HepG2 (cell line): ENCODE data around the gene SCP2. TPM values are rescaled to one million over a fixed set of nuclear protein-coding genes. Genes with fewer than 3 reads are reported as not detected.

Source experiments
- HNF4A ChIP-seq: sonication (generic); formaldehyde crosslinking; IDR thresholded peaks from 2 replicates; pipeline ENCODE4 v1.4.0; 2020; ENCODE audit warnings: missing genetic modification reagents
- HNRNPK ChIP-seq: fragments of 200-400 bp; formaldehyde crosslinking; IDR thresholded peaks from 2 replicates; pipeline ENCODE4 v1.6.1; 2018; ENCODE audit warnings: low read length, low read depth, moderate library complexity, mild to moderate bottlenecking; ENCODE audit not compliant: poor library complexity, severe bottlenecking
- NAIF1 ChIP-seq: sonication (generic); formaldehyde crosslinking; IDR thresholded peaks from 2 replicates; pipeline ENCODE4 v1.5.0; 2020; ENCODE audit warnings: mild to moderate bottlenecking, missing genetic modification reagents, borderline replicate concordance
- NFYC ChIP-seq: IDR thresholded peaks from 2 replicates; pipeline ENCODE4 v1.6.1; 2016; ENCODE audit warnings: missing genetic modification reagents, missing compliant biosample characterization
- RCOR2 ChIP-seq: IDR thresholded peaks from 2 replicates; pipeline ENCODE4 v1.6.1; 2016; ENCODE audit warnings: missing biosample characterization, missing genetic modification reagents
- TCF12 ChIP-seq, 2 experiments: fragments of 450-650 bp in 1 of 2; sonication (generic) in 1 of 2; formaldehyde crosslinking in 1 of 2; IDR thresholded peaks; 2 replicates each; pipeline versions ENCODE4 v1.6.1 to v1.8.0; 2017 to 2022; ENCODE audit warnings: antibody characterized with exemption in 1 of 2, mild to moderate bottlenecking in 1 of 2, missing genetic modification reagents in 1 of 2, moderate library complexity in 1 of 2
- TP53 ChIP-seq: sonication (generic); formaldehyde crosslinking; conservative IDR thresholded peaks from 2 replicates; pipeline ENCODE4 v1.4.0; 2020; ENCODE audit warnings: missing genetic modification reagents
- U2AF2 ChIP-seq: fragments of 200-400 bp; formaldehyde crosslinking; IDR thresholded peaks from 2 replicates; pipeline ENCODE4 v1.6.1; 2017; ENCODE audit warnings: low read depth, mild to moderate bottlenecking, low read length
- ZMYM3 ChIP-seq: sonication (generic); formaldehyde crosslinking; IDR thresholded peaks from 2 replicates; pipeline ENCODE4 v1.5.1; 2020; ENCODE audit warnings: mild to moderate bottlenecking, missing genetic modification reagents
- ZNF292 ChIP-seq: sonication (generic); formaldehyde crosslinking; IDR thresholded peaks from 2 replicates; pipeline ENCODE4 v1.8.1; 2022; ENCODE audit warnings: mild to moderate bottlenecking, low read depth, missing genetic modification reagents, borderline replicate concordance
- ZNF329 ChIP-seq: sonication (generic); formaldehyde crosslinking; IDR thresholded peaks from 2 replicates; pipeline ENCODE4 v1.9.0; 2021; ENCODE audit warnings: low read depth, mild to moderate bottlenecking, missing genetic modification reagents
- ZNF564 ChIP-seq: sonication (generic); formaldehyde crosslinking; IDR thresholded peaks from 2 replicates; pipeline ENCODE4 v1.8.1; 2023; ENCODE audit warnings: mild to moderate bottlenecking, missing genetic modification reagents
- ZNF773 ChIP-seq: sonication (generic); formaldehyde crosslinking; IDR thresholded peaks from 2 replicates; pipeline ENCODE4 v1.4.0; 2020; ENCODE audit warnings: missing genetic modification reagents, borderline replicate concordance
- ZNF776 ChIP-seq: sonication (generic); formaldehyde crosslinking; IDR thresholded peaks from 2 replicates; pipeline ENCODE4 v1.4.0; 2020; ENCODE audit warnings: mild to moderate bottlenecking, missing genetic modification reagents
- ZNF781 ChIP-seq: sonication (generic); formaldehyde crosslinking; IDR thresholded peaks from 2 replicates; pipeline ENCODE4 v1.5.1; 2020; ENCODE audit warnings: borderline replicate concordance, mild to moderate bottlenecking, missing genetic modification reagents; ENCODE audit errors: not compliant biosample characterization
- polyA plus RNA-seq, 8 experiments: library from polyadenylated mRNA; depleted of rRNA in 3 of 8; stranded (reverse) in 7 of 8; unstranded in 1 of 8; fragments of >200 nt; fragmentation: Illumina TruSeq in 4 of 8; extraction: Trizol in 4 of 8; gene quantifications; 2 replicates each; pipeline versions ENCODE4 v1.2.1 to v1.2.3, GENCODE V29; 2011 to 2016; ENCODE audit warnings: low read depth in 4 of 8, missing spikeins in 1 of 8, mixed read lengths in 1 of 8; ENCODE audit not compliant: insufficient read depth in 1 of 8
- total RNA-seq, 5 experiments: library from RNA; depleted of rRNA; stranded (reverse); fragments of >200 nt; fragmentation: Illumina TruSeq; extraction: Trizol; gene quantifications; 2 replicates each; pipeline ENCODE4 v1.2.3, GENCODE V29; 2016; ENCODE audit warnings: low read depth in 1 of 5
- TF ChIP-seq, protein P1 (sequence below): sonication (generic); formaldehyde crosslinking; conservative IDR thresholded peaks from 2 replicates; pipeline ENCODE4 v1.8.0; 2022; ENCODE audit warnings: low read depth, missing genetic modification reagents
- TF ChIP-seq, protein P2 (sequence below): sonication (generic); formaldehyde crosslinking; IDR thresholded peaks from 2 replicates; pipeline ENCODE4 v1.4.0; 2020; ENCODE audit warnings: mild to moderate bottlenecking, missing genetic modification reagents
- TF ChIP-seq, protein P3 (sequence below): sonication (generic); formaldehyde crosslinking; IDR thresholded peaks from 2 replicates; pipeline ENCODE4 v1.8.1; 2022; ENCODE audit warnings: mild to moderate bottlenecking, missing genetic modification reagents
- TF ChIP-seq, protein P4 (sequence below): sonication (generic); formaldehyde crosslinking; IDR thresholded peaks from 2 replicates; pipeline ENCODE4 v1.4.0; 2020; ENCODE audit warnings: missing genetic modification reagents
- TF ChIP-seq, protein P5 (sequence below): sonication (generic); formaldehyde crosslinking; IDR thresholded peaks from 2 replicates; pipeline ENCODE4 v1.5.0; 2020; ENCODE audit warnings: missing genetic modification reagents

The SCP2 gene
- total and polyA plus RNA-seq, 2 of the 13 experiments (the other 11 are each of a cell fraction or from before 2014, with no cell fraction given): 59.0 to 133 TPM

DNA sequence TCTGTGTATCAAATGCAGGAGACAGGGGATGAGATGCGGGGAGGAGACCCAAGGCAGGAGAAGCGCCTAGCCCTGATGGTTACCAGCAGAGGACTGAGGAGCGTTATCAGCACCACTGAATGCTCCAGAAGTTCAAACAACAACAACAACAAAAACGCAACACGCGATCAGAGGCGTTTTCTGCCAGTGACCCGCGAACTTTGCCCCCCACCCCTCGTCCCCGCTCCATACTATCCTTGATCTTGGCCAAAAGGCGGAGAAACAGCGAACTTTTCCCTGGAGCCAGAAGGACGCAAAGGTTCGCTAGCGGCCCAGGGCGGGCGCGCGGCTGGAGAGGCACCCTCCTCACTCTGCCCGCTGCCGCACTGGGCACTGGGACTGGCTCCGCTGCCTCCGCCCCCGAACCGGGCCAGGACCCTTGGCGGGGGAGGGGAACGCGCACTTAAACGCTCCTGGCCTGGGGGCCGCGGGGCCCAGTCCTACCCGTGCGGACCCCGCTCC lies 6.2 kb upstream of the SCP2 start (continued):
- TF ChIP-seq TCF12 (IDR thresholded peaks at IDR 0.05) (no peak), TCF12 (CRISPR knock-in tag; IDR thresholded peaks at IDR 0.05) (0 out of 2 replicates have a peak, but pooled peaks have one; percentile 0), ZNF329 (no peak), TP53 (CRISPR knock-in tag) (no peak), NFYC (CRISPR knock-in tag) (no peak), ZNF781 (no peak), U2AF2 (no peak), ZMYM3 (CRISPR knock-in tag) (no peak), ZNF776 (no peak), HNRNPK (no peak), ZNF773 (no peak), ZNF564 (CRISPR knock-in tag) (0 out of 2 replicates have a peak, but pooled peaks have one; percentile 7), ZNF292 (CRISPR knock-in tag) (no peak), HNF4A (CRISPR knock-in tag) (peak; percentile 66), RCOR2 (CRISPR knock-in tag) (no peak), NAIF1 (peak; percentile 55; the same call in 1 of the 2 replicates)
- TF ChIP-seq, protein P1, sequence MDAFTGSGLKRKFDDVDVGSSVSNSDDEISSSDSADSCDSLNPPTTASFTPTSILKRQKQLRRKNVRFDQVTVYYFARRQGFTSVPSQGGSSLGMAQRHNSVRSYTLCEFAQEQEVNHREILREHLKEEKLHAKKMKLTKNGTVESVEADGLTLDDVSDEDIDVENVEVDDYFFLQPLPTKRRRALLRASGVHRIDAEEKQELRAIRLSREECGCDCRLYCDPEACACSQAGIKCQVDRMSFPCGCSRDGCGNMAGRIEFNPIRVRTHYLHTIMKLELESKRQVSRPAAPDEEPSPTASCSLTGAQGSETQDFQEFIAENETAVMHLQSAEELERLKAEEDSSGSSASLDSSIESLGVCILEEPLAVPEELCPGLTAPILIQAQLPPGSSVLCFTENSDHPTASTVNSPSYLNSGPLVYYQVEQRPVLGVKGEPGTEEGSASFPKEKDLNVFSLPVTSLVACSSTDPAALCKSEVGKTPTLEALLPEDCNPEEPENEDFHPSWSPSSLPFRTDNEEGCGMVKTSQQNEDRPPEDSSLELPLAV: no peak
- TF ChIP-seq, protein P2, sequence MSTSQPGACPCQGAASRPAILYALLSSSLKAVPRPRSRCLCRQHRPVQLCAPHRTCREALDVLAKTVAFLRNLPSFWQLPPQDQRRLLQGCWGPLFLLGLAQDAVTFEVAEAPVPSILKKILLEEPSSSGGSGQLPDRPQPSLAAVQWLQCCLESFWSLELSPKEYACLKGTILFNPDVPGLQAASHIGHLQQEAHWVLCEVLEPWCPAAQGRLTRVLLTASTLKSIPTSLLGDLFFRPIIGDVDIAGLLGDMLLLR (CRISPR knock-in tag): no peak
- TF ChIP-seq, protein P3, sequence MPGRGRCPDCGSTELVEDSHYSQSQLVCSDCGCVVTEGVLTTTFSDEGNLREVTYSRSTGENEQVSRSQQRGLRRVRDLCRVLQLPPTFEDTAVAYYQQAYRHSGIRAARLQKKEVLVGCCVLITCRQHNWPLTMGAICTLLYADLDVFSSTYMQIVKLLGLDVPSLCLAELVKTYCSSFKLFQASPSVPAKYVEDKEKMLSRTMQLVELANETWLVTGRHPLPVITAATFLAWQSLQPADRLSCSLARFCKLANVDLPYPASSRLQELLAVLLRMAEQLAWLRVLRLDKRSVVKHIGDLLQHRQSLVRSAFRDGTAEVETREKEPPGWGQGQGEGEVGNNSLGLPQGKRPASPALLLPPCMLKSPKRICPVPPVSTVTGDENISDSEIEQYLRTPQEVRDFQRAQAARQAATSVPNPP (CRISPR knock-in tag): peak; percentile 37; the same call in 1 of the 2 replicates
- TF ChIP-seq, protein P4, sequence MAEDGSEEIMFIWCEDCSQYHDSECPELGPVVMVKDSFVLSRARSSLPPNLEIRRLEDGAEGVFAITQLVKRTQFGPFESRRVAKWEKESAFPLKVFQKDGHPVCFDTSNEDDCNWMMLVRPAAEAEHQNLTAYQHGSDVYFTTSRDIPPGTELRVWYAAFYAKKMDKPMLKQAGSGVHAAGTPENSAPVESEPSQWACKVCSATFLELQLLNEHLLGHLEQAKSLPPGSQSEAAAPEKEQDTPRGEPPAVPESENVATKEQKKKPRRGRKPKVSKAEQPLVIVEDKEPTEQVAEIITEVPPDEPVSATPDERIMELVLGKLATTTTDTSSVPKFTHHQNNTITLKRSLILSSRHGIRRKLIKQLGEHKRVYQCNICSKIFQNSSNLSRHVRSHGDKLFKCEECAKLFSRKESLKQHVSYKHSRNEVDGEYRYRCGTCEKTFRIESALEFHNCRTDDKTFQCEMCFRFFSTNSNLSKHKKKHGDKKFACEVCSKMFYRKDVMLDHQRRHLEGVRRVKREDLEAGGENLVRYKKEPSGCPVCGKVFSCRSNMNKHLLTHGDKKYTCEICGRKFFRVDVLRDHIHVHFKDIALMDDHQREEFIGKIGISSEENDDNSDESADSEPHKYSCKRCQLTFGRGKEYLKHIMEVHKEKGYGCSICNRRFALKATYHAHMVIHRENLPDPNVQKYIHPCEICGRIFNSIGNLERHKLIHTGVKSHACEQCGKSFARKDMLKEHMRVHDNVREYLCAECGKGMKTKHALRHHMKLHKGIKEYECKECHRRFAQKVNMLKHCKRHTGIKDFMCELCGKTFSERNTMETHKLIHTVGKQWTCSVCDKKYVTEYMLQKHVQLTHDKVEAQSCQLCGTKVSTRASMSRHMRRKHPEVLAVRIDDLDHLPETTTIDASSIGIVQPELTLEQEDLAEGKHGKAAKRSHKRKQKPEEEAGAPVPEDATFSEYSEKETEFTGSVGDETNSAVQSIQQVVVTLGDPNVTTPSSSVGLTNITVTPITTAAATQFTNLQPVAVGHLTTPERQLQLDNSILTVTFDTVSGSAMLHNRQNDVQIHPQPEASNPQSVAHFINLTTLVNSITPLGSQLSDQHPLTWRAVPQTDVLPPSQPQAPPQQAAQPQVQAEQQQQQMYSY (CRISPR knock-in tag): no peak
- TF ChIP-seq, protein P5, sequence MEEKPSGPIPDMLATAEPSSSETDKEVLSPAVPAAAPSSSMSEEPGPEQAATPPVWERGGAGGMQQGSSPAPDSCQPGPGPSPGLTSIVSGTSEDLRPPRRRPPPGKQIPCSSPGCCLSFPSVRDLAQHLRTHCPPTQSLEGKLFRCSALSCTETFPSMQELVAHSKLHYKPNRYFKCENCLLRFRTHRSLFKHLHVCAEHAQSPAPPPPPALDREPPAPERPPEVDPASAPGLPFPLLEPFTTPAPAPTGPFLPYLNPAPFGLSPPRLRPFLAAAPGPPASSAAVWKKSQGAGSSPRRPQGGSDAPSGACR (CRISPR knock-in tag): no peak
